Naive B cell (primary cell): ENCODE results near the gene NFIA. TPM values are rescaled to one million over a fixed set of nuclear protein-coding genes. Genes with fewer than 3 reads are reported as not detected.

Experiments used
- ATAC-seq, 2 donors: fragments of 150-1000 bp; cut with Tn5 transposase; 2 replicates each; pipeline ENCODE4 v1.10.0; 2021; ENCODE audit warnings: low read depth in 2 of 2, mild to moderate bottlenecking in 2 of 2, moderate library complexity in 2 of 2
- DNase-seq: peaks from one replicate; pipeline ENCODE4 v3.0.0; 2022
- H3K27ac Mint-ChIP-seq, 6 donors: one replicate each; pipeline ENCODE4 v1.8.0; 2020 to 2022; ENCODE audit warnings: mild to moderate bottlenecking in 6 of 6, mixed read lengths in 6 of 6, moderate library complexity in 5 of 6, inconsistent platforms in 2 of 6
- H3K27me3 Mint-ChIP-seq, 3 donors: one replicate each; pipeline ENCODE4 v1.8.0; 2021 to 2022; ENCODE audit warnings: mixed read lengths in 3 of 3, mild to moderate bottlenecking in 1 of 3
- H3K36me3 Mint-ChIP-seq, 2 donors: one replicate each; pipeline ENCODE4 v1.8.0; 2020 to 2022; ENCODE audit warnings: mixed read lengths in 2 of 2, inconsistent platforms in 1 of 2, mild to moderate bottlenecking in 1 of 2
- H3K4me1 Mint-ChIP-seq, 3 donors: one replicate each; pipeline ENCODE4 v1.8.0; 2020 to 2022; ENCODE audit warnings: mixed read lengths in 3 of 3, inconsistent platforms in 1 of 3, mild to moderate bottlenecking in 1 of 3, moderate library complexity in 1 of 3
- H3K4me3 Mint-ChIP-seq, 8 donors: one replicate each; pipeline ENCODE4 v1.8.0; 2020 to 2022; ENCODE audit warnings: mild to moderate bottlenecking in 8 of 8, mixed read lengths in 8 of 8, moderate library complexity in 8 of 8, inconsistent platforms in 2 of 8
- H3K9me3 Mint-ChIP-seq, 7 donors: one replicate each; pipeline ENCODE4 v1.8.0; 2020 to 2022; ENCODE audit warnings: mixed read lengths in 7 of 7, mild to moderate bottlenecking in 5 of 7, inconsistent platforms in 2 of 7, moderate library complexity in 1 of 7
- polyA plus RNA-seq, 6 donors: library from polyadenylated mRNA; unstranded; fragments of 300-500 nt; fragmentation: Illumina TruSeq; gene quantifications; one replicate each; pipeline ENCODE4 v1.2.3, GENCODE V29; 2021; ENCODE audit warnings: low read depth in 6 of 6

The NFIA gene
- polyA plus RNA-seq, 6 donors from 2014 or later, result 0.77 to 5.7 (median 1.4) TPM

DNA sequence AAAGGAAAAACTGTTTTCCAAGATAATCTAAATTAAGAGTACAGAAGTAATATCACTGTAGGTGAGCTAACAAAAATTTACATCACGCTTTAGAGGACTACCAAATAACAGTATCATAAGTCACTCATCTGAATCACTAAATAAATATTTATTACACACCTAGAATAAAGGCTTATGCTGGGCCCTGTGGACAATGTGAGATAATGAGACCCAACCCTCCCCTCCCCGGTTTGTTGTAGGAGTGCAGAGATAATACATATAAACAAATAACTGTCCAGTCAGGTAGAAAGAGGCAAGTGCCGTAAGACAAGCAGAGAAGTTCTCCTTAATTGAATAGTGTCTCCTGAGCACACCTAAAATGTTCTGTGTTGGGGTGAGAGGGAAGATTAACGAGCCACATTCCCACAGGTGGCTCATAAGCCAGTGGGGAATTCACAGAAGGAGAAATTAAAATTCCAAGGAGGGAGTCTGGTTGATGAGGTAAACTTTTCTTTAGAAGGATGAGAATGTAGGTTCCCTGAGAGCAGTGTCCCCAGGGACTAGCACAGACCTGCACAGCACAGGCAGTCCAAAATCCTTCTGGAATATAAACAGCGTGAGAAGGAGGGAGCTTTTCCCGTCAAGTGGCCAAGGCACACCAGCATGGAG, 241.4 kb downstream of the NFIA start:
- H3K27ac Mint-ChIP-seq, result no peak overlapping the region

DNA sequence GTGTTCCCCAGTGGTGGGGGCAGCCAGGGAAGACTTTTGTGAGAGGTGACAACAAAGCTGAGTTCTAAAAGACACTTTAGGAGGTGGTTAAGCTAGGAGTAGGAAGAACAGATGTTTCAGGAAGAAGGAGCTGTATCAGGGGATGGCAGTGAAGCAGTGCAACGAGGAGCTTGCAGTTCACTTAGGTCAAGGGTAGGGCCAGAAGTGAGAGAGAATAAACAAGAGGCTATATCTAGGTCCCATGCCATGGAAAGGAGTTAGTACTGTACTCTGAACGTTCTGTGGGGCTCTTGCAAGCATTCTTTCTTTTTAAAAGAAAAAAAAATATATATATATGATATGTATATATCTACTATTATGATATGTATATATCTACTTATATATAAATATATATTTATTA, 244.4 kb downstream of the NFIA start:
- peaks cover 0 to 5% (median 2%) of the 10 kb centered on the region in 7 donors for H3K9me3 Mint-ChIP-seq
- no peaks in the 10 kb centered on the region for H3K36me3 Mint-ChIP-seq
- H3K27me3 Mint-ChIP-seq, result no peaks in the 10 kb centered on the region
- H3K27ac Mint-ChIP-seq, result no peak overlapping the region
- DNase-seq (no peak), ATAC-seq (no peak)
- H3K4me3 Mint-ChIP-seq, result no peak overlapping the region
- no peaks in the 10 kb centered on the region for H3K4me1 Mint-ChIP-seq

More for the DNA sequence above, 241.4 kb downstream of the NFIA start:
- Mint-ChIP-seq H3K27me3 (no peaks in the 10 kb centered on the region), H3K4me3 (no peak overlapping the region), H3K36me3 (no peaks in the 10 kb centered on the region), H3K4me1 (no peaks in the 10 kb centered on the region), H3K9me3 (peaks cover 0 to 5% (median 2%) of the 10 kb centered on the region in 7 donors)
- ATAC-seq (no peak), DNase-seq (no peak)

DNA sequence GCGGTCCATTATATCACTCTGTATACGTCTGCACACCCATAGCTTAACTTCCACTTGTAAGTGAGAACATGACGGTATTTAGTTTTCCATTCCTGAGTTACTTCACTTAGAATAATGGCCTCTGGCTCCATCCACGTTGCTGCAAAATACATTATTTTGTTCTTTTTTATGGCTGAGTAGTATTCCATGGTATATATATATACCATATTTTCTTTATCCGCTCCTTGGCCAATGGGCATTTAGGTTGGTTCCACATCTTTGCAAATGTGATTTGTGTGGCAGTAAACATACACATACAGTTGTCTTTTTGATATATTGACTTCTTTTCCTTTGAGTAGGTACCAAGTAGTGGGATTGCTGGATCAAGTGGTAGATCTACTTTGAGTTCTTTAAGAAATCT, 245.1 kb downstream of the NFIA start:
- Mint-ChIP-seq H3K4me1 (no peaks in the 10 kb centered on the region), H3K27ac (no peak overlapping the region), H3K9me3 (peaks cover 0 to 5% (median 2%) of the 10 kb centered on the region in 7 donors), H3K4me3 (no peak overlapping the region), H3K36me3 (no peaks in the 10 kb centered on the region), H3K27me3 (no peaks in the 10 kb centered on the region)
- ATAC-seq, result no peak
- DNase-seq, result no peak

DNA sequence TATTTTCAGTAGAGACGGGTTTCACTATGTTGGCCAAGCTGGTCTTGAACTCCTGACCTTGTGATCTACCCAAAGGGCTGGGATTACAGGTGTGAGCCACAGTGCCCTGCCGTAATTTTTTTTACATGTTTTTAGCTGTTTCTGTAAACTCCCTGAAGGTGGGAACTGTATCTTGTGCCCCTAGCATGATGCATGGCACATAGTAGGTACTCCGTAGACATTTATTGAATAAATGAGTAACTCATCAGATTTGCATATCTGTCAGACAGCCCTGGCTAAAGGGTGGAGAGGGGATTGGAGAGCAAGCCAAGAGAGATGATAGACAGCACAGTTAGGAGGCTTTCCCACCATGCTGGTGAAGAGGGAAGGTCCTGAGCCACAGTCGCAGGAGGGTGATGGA, 247.2 kb downstream of the NFIA start:
- Mint-ChIP-seq H3K27ac (no peak overlapping the region), H3K4me3 (no peak overlapping the region), H3K27me3 (no peaks in the 10 kb centered on the region), H3K9me3 (peaks cover 0 to 5% (median 2%) of the 10 kb centered on the region in 7 donors), H3K36me3 (no peaks in the 10 kb centered on the region), H3K4me1 (no peaks in the 10 kb centered on the region)
- DNase-seq (no peak), ATAC-seq (no peak)

DNA sequence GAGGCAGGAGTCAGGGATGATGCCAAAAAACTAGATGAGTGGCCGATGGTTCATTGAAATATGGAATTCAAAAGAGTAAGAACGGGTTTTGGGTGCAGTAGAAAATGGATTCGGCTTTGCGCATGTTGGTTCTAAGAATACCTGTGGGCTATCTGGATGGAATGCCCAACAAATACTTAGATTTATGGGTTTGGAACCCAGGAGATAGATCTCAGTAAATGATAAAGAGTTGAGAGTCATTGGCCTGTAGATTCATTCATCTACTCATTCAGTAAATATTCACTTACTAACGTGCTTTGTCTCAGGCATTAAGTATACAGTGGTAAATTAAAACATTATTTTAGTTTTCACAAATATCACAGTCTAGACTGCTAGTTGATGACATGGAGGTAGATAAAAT, 247.7 kb downstream of the NFIA start:
- H3K4me3 Mint-ChIP-seq, result no peak overlapping the region
- H3K27ac Mint-ChIP-seq, result no peak overlapping the region
- no peak for DNase-seq
- H3K9me3 Mint-ChIP-seq, result peaks cover 0 to 5% (median 2%) of the 10 kb centered on the region in 7 donors
- no peaks in the 10 kb centered on the region for H3K27me3 Mint-ChIP-seq
- no peaks in the 10 kb centered on the region for H3K36me3 Mint-ChIP-seq
- H3K4me1 Mint-ChIP-seq, result no peaks in the 10 kb centered on the region
- ATAC-seq, result no peak

DNA sequence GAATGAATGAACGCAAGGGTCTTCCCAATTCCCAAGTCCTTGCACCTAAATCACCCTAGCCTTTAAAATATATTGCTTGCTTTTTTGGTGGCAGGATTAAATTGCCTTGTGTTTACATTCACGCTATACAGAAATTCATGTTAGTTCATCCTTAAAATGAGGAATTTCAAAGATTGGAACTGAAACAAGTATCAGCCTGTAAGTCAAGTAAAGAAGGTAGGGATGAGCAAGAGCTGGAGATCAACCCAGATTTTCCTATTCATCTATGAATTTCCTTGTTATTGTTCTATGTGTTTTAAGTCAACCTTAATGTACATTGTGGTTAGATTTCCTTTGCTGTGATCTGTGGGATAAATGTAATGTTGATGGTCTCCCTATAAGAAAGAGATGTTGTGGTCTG, 248.2 kb downstream of the NFIA start:
- H3K27ac Mint-ChIP-seq, result no peak overlapping the region
- H3K4me1 Mint-ChIP-seq, result no peaks in the 10 kb centered on the region
- H3K27me3 Mint-ChIP-seq, result no peaks in the 10 kb centered on the region
- peaks cover 0 to 5% (median 2%) of the 10 kb centered on the region in 7 donors for H3K9me3 Mint-ChIP-seq
- H3K36me3 Mint-ChIP-seq, result no peaks in the 10 kb centered on the region
- ATAC-seq (no peak), DNase-seq (no peak)
- no peak overlapping the region for H3K4me3 Mint-ChIP-seq

DNA sequence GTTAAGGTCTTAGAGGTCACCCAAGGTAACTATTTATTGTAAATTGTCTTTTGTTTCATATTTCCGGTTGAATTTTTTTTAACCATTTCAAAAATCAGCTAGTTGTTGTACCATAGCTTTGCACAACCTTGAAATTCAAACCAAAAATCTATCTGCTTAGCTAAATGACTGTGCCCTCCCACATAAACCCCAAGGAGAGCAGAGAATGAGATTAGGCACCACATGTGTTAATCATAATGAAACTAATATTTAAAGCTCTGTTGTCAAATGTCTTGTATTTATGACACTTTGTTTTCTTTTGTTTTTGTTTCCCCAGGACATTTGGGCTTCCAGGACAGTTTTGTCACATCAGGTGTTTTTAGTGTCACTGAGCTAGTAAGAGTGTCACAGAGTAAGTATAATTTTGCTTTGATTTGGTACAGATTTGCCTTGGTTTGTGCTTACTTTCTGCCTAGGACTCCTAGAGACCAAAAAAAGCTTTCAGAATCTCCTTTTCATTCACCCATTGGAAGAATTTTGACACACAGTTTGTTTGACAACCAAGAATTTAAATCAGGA, 249.9 kb downstream of the NFIA start:
- no peak for DNase-seq
- ATAC-seq, result no peak
- Mint-ChIP-seq H3K27me3 (no peaks in the 10 kb centered on the region), H3K27ac (no peak overlapping the region), H3K9me3 (peaks cover 0 to 5% (median 2%) of the 10 kb centered on the region in 7 donors), H3K4me1 (no peaks in the 10 kb centered on the region), H3K4me3 (no peak overlapping the region), H3K36me3 (no peaks in the 10 kb centered on the region)

DNA sequence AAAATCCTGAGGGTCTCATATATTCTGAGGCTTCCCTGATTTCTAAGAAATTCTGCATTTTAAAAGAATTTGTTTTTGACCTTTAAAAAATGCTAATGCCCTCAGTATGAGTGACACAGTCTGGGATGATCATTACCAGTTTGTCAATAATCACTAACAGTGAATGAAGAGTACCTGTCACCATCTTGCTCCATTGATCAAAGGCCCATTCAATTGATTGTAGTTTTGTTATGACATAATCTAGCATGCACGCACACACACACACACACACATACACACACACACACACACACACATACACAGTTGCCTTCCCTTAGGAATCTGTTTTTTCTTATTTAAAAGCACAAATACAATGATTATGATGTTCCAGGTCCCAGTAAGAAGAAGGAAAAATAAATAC, 250.4 kb downstream of the NFIA start:
- ATAC-seq (no peak), DNase-seq (no peak)
- peaks cover 0 to 5% (median 0%) of the 10 kb centered on the region in 7 donors for H3K9me3 Mint-ChIP-seq
- H3K27ac Mint-ChIP-seq, result peak overlapping the region in 1 of 6 donors; percentile 53
- no peaks in the 10 kb centered on the region for H3K36me3 Mint-ChIP-seq
- no peaks in the 10 kb centered on the region for H3K4me1 Mint-ChIP-seq
- no peak overlapping the region for H3K4me3 Mint-ChIP-seq
- H3K27me3 Mint-ChIP-seq, result no peaks in the 10 kb centered on the region

DNA sequence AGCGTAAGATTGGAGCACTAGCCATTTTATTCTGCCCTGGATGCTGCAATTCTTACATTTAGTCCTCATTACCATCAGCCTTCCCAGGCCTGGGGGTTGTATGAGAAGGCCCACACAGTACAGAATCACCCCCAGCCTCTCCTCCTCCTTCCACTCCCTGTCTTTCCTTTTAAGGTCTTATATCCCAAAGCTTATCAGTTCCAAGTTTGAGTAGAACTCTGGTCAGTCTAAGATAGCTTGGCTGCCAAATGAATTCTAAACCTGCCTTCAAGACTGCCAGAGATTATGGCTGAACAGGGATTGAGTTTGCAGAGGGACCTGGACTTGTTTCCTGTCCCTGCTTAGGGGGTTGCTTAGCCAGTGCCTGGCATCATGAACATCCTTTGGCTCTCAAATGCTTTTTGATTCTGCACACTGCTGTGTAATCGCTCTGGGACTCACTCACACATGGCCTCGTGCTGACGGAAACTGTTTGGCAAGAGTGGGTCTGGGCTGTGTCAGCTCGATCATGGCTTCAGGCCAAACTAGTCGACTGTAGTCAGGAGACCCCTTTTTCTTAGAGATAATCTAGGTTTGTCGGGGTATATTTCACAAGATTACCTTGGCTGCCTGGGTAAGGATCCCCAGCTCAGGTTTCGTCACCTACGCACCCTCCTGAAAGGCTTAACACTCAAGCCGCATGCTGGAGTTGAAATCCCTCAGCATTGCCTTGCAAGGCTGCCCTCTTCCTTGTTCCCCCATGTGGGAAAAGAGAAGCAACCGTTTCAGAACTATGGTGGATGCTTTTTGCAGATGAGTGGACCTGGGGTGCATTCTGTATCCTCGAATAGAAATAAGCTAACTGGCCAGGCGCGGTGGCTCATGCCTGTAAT, 252.6 kb downstream of the NFIA start:
- Mint-ChIP-seq H3K36me3 (no peaks in the 10 kb centered on the region), H3K27ac (no peak overlapping the region), H3K4me3 (peak overlapping the region in 1 of 8 donors; percentile 44), H3K27me3 (no peaks in the 10 kb centered on the region), H3K4me1 (no peaks in the 10 kb centered on the region), H3K9me3 (no peaks in the 10 kb centered on the region)
- DNase-seq (no peak), ATAC-seq (no peak)

DNA sequence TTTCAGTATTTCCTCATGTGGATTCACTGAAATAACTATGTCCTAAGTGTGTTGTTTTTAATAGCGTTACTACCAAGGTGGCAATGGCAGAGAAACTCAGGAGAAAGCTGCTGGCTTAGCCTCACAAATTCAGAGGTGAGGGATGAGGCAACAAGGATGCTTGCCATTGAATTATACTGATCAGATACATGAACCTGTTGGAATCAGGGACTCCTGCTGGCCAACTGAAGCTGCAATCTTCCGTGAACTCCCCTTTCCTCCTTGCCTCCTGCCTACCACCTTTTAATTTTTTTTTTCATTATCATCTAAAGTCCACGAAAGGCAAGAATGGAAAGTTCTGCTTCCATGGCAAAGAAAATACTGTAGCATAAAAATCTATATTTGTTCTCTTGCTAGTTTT, 254.7 kb downstream of the NFIA start:
- Mint-ChIP-seq H3K4me3 (no peak overlapping the region), H3K9me3 (no peaks in the 10 kb centered on the region), H3K4me1 (no peaks in the 10 kb centered on the region), H3K27me3 (no peaks in the 10 kb centered on the region), H3K27ac (no peak overlapping the region), H3K36me3 (no peaks in the 10 kb centered on the region)
- no peak for ATAC-seq
- no peak for DNase-seq

DNA sequence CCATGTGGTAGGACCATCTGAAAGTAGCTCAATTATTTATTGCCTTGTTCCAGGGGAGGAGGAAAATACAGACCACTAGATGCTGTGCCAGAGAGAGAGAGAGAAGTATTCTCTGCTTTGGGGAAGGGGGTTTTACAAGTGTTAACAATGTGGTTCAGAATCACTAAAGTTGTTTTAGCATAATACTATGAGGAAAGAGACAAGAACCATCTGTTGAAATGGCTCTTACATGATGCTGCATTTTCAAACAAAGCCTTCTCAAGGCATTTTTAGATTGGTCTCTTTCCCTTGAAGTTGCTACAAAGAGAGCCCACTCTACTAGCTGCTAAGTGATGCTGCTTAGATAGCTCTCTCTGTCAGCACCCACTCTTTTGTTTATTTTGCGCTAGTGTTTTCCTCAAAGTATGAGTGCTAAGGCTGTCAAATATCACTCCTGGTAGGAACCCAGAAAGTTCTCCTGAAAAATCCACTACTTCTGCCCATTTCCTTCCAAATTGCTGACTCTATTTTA, 255.1 kb downstream of the NFIA start:
- H3K4me1 Mint-ChIP-seq, result no peaks in the 10 kb centered on the region
- H3K9me3 Mint-ChIP-seq, result no peaks in the 10 kb centered on the region
- DNase-seq, result no peak
- H3K36me3 Mint-ChIP-seq, result no peaks in the 10 kb centered on the region
- no peak overlapping the region for H3K4me3 Mint-ChIP-seq
- ATAC-seq, result no peak
- H3K27ac Mint-ChIP-seq, result no peak overlapping the region
- H3K27me3 Mint-ChIP-seq, result no peaks in the 10 kb centered on the region

DNA sequence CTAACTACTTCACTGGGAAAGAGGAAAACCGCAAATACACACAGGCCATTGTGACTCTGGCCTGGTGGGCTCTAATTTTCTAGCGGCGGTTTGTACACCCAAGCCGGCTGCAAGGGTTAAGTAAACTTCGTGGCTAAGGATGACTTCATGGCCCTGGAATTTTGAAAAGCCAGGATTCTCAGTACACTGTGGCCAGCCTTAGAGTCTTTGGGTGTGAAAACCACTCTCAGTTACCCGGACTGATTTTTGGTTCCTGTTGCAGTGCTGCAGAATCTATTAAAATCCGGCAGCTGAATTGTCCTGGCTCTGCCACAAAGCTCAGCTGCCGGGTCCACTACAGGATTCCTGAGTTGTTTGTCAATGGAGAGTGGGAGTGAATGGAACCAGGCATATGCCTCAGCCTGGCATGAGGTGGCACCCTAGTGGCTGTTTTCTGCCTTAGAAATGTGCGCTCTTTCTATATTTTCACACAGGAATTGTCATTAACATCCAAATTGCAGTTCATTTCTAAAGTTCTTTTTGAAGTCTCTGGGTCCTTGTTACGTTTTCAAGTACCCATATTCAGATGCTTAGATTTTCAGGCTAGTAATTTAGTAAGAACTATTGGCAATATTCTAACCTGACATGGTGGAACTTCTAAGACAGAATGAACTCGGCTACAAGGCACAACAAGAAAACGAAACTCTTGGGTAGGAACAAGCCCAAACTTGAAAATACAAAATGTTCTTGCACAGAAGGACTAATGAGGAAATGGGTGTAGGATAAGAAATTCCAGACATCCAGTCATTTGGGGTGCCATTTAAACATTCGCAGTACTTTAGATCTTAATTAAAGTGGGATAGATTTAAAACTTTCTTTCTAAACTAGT, 255.9 kb downstream of the NFIA start:
- Mint-ChIP-seq H3K27me3 (no peaks in the 10 kb centered on the region), H3K4me3 (no peak overlapping the region), H3K27ac (no peak overlapping the region), H3K9me3 (no peaks in the 10 kb centered on the region), H3K36me3 (no peaks in the 10 kb centered on the region), H3K4me1 (no peaks in the 10 kb centered on the region)
- no peak for ATAC-seq
- no peak for DNase-seq

DNA sequence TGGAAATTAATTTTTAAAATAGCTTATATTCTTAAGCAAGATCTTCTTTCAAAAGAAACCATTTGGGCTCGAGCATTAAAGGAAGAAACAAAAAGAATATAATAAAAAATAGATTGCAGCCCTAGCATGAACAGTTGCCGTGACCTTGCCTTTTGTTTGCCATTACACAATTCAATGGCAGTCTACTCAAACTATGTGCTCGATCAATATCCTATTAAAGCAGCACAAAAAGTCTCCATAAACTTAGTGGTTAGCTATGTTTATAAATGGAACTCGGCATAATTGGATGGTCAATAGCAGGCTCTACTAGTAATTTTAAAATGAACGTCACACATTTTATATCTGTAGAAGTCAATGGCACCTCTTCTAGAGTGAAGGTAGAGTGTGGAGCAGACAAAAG, 256.5 kb downstream of the NFIA start:
- H3K36me3 Mint-ChIP-seq, result no peaks in the 10 kb centered on the region
- no peaks in the 10 kb centered on the region for H3K4me1 Mint-ChIP-seq
- ATAC-seq, result no peak
- no peak overlapping the region for H3K4me3 Mint-ChIP-seq
- no peak for DNase-seq
- H3K9me3 Mint-ChIP-seq, result no peaks in the 10 kb centered on the region
- H3K27ac Mint-ChIP-seq, result no peak overlapping the region
- no peaks in the 10 kb centered on the region for H3K27me3 Mint-ChIP-seq
